GM18861 (cell line): Measurements from ENCODE around the gene MAMDC2.

Experiments
- ATAC-seq: cut with Tn5 transposase; IDR thresholded peaks from one replicate; pipeline ENCODE4 v1.9.1; 2021; ENCODE audit not compliant: unreplicated experiment

The MAMDC2 gene

DNA sequence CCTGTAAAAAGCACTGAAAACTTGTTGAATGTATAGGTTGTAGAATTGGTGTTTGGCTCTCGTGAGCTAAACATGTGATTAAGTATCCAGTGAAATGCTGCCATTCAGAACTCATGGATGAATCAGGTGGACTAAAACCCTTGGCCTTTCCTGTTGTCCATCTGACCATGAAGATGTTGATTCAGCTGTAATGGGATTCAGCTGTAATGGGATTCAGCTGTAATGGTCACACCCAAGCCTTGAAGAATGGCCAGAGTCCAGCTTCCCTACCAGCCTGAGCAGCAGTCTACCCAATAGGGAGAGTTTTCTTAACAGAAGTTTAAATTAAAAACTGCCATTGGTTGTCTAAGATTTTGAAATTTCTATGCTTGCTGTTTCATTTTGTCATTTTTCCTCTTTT, 18.1 kb downstream of the MAMDC2 start:
- ATAC-seq, result no peak

DNA sequence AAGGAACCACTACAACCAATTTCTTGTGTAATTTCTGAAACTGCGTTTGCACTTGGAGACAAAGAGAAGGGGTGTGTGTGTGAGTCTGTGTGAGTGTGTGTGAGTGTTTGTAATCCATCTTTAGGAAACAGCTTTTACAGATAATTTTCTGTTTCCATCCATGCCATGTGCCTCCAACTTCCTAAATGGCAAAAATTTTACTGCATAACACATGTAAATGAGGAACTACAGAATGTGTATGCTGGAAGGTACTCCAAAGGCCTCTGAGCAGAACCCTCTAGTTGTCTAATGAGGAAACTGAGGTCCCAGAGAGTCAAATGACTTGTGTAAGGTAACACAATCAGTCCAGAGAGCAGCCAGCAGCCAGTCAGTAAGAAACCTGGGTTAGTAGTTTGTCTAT, 20.8 kb downstream of the MAMDC2 start:
- no peak for ATAC-seq

DNA sequence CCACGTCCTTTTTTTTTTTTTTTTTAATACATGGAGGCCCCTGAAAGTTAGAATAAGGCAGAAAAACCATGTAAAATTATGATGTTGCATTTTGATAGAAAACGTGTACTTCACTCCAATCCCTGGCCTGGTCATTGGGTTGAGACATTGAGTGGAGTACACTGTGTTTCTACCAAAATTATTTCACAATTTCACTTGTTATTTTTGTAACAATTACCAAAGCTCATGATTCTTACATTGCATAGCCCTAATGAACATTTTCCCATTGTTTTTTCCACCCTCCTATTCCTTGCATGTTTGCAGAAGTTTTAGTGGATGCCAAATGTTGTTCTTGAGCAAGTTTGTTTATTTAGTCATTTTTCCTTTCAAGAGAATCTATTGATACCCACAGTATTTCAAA, 21.9 kb downstream of the MAMDC2 start:
- no peak for ATAC-seq

DNA sequence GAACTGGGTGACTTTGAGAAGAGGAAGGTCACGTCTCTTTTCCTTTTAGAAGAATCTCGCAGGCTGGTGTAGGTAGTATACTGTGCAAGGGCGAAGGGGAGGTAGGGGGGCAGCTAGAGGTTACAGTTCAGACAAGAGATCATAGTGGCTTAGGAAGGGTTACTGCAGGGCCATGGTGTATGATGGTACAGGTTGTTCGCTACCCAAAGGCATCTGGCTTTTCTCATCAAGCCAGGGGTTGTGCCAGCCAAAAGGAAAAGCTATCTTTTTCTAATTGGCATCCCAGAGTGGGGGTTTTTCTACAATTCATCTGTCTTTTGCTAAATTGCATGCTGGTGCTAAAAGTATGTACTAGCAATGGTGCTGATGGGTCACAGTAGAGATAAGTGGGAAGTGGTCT, 22.8 kb downstream of the MAMDC2 start:
- ATAC-seq, result no peak

DNA sequence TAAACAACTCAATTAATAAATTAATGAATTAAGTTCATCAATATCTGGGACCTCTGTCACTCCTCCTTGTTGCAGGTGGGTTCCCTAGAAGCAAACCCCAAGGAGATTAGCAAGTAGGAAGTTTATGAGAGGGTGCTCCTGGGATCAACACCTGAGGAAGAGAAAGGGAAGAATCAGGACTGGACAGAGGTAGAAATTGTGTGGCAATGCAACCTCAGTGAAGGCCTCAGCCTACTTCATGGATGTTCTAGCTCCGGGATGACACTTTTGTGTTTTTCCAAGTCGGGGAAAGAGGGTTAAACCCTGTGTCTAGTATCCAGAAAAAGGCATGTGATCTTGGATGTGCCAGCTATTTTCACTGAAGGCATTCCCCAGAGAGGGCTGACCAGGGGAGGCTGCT, 23.2 kb downstream of the MAMDC2 start:
- no peak for ATAC-seq

DNA sequence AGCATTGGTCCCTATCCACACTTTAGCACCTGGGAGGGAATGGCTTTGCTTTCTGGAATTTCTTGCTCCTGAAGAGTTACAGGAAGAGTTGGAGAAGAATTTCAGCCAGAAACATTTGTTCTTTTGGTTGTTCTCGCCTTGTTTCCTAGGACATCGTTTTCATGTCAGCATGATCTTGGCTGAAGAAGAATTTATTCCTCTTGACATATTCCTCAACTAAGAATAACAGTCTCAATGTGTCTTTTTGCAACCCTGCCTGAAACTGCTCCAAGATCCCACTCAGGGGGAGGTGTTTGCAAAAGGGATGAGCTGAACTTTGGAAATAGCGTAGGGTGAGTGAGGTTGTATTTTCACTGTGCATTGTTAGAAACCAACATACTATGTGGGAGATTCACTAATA, 26.1 kb downstream of the MAMDC2 start:
- no peak for ATAC-seq

DNA sequence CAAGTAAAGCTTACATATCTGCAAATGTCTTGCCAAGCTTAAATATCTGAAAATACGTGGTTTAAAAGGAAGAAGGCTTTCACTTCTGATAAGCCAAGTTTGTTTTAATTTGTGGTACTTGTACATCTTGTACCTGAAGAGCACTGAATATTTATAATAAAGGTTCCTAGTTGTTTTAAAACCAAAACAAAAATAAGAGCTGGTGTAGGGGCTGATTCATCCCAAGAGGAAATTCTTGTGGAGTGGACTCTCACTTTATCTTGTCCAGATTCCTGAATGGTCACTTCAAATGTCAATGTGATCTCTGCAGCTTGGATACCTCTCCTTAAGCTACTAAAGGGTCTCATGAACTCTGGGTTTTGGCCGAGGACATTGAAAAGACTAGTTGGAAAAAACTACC, 29.5 kb downstream of the MAMDC2 start:
- ATAC-seq, result no peak

DNA sequence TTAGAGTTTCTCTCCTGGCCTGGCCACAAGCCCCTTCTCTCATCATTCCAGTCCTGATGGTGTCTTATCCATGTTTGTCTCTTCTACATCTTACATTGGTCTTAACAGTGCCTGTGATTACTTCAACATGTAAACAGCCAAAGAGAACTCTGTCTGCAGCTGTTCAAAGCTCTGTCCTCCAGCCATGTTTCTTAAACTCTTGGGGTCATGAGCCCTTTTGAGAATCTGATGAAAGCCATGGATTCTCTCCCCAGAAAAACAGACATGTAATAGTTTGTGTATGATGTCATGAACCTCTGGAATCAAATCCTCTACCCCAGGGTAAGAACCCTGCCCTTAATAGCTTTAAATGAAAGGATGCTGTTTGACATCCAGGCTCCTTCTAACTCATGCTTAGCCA, 30.1 kb downstream of the MAMDC2 start:
- no peak for ATAC-seq

DNA sequence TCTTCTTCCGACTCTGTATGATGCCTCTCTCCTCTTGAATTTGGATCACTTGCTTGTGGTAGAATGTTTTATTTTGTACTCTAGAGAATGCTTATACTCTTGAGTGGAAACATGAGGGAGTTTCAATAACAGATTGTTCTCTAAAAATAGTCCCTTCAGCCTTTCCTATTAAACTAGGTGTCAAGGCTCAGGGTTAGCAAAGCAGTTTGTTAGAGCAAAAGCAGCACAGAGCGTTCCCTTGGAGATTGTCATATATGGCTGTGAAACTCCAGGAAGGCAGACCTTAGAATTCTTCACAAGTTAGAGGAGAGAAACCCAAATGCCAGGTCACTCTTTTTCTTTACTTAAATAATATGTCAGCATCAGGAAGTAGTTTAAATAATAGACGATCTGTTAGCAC, 33.0 kb downstream of the MAMDC2 start:
- no peak for ATAC-seq

DNA sequence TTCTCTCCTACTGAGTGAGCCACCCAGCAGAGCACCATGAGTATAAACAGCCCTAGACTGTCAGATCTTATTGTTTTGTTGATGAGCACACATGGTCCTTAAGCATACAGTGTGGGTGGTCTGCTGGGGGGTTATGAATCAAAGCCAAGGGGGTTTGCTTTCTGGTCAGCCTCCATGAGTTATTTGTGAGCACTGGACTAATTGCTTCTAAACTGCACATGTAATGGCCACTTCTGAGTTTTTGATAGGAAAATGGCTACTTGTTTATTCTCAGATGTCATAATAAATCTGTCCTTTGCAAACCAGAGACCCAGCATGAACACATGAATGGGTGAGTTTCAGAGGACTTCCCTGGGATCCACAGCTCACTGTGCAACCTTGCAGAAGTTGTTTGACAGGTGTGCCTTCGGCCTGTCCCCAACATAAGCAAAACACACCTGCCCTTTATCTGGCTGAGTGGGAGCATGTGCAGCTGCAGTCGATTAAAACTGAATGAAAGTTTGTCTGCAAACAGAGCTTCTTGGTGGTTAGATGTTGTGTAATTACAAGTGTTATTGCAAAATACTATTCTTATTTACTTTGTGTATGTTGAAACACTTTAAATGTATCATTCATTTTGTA, 35.9 kb downstream of the MAMDC2 start:
- no peak for ATAC-seq

DNA sequence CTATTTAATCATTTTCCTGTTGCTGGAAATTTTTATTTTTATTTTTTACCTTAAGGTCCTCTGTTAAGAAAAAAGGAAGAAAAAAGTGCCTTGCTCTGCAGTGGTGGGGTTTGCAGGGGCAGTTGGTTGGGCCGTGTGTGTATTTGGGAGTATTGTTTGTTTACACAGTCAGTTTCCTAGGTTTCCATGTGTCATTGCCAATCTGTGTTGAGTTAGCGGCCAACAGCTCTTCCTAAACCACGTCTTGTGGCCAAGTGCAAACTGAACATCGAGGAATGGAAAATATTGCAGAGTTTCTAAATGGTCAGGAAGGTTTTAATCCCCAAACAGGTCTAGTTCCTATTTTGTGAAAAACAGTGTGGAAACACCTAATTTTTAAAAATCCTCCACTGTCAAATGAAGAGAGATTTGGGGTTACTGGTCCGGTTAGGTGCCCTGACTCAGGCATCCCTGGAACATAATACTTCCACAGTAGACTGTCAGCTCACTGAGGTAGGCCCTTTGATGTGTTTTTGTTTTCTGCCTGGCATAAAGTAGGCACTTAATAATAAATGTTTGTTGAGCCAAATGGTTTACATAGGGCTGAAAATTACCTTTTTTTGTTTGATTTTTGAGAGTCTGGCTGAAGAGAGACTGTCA, 37.0 kb downstream of the MAMDC2 start:
- ATAC-seq, result no peak

DNA sequence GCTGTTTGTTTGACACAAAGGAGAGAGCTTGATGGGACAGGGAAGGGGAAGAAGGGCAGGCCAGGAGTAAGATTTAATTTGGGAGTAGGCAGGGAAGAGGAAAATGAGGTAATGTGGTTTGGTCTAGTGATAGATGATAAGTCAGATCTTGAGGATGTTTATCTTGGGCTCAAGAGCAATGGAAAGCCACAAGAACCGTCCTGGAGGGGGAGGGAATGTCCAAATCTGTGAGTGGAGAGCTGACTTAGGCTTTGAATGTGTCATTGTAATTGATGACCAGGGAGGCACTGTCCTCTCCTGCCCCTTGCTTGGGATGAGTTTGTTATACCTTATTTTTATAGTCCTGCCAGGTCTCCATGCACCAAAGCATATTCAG, 37.5 kb downstream of the MAMDC2 start:
- ATAC-seq, result no peak

DNA sequence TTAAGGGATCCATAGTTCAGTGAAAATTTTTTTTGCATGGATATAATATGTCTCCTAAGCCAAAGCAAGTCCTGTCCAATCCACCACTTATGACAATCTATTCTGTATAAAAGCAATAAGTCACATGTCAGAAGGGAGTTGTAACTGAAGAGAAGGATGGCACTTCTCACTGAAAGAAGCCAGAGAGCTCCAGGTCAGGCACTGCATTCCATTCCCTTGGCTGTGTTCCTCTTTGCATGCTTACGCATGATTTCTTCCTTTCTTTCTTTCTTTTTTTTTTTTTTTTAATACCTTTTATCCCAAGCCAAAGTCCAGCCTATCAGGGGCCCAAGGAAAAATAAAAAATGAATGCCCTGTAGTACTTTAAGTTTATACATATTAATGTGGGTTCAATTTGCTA, 39.8 kb downstream of the MAMDC2 start:
- ATAC-seq, result no peak

DNA sequence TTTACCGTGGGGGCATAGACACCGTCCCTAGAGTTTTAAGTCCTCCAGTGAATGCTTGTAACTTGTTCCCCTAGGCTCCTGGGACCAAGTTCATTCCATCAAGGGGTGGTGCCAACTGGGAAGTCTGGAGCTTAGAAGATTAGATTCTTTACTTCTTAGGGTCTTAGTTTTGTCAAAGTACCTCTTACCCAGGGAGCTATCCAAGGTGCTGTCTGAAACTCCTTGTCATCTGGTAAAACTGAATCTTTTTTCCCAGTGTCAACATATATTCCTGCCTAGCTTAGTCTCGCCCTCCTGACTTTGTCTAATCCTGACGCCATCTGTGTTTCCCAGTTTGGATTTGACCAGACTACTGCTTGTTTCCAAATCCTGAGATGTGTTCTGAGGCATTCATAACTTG, 41.6 kb downstream of the MAMDC2 start:
- no peak for ATAC-seq

DNA sequence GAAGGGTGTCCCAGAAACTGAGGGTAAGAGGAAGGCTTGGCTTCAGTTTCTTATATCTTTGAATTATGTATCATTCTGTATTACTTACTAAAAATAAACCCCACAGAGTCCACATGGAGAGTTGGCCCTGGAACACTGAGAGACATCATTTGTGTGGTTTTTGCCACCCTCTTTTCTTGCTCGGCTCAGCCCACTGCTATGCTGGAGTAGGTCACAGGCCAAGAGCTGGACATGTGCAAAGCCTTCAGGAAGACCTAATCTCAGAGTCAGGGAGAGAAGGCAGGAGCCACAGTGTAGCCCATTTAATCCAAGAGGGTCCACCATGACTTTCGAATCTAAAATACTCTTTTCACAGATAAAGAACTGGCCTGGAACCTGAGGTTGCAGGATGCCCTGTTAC, 47.5 kb downstream of the MAMDC2 start:
- ATAC-seq, result no peak

DNA sequence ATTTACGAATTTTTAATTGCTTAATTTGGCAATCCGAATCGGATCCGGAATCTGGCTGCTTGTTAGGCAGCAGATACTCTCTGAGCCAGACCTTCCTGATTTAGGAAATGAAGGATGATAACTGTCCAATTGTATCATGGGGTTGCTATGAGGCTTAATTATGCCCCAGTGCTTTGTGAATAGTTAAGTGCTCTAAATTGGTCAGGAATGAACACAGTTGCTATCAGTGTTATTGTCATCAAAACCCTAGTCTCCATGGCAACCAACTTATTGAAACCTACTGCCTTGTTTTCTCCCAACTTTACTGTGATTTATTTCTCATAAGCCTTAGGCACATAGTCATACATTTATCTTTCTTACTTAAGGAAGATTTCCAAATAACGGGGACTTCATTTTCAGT, 47.9 kb downstream of the MAMDC2 start:
- ATAC-seq, result no peak

DNA sequence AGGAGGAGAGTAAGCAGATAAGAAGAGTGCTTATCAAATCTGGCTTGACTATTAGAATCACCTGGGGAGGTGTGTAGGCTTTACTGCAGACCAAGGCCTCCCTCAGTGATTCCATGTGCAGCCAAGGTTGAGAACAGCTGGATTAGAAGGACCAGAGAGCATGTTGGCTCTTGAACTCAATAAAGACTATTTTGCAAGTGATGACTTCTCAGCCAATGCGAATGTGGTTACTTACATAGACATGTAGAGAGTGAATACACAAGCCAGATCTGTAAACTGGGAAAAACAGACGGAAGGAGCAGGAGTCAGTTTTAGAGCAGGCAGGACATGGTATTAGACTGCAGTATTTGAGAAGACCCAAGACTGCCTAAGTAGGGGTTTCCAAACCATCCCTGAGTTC, 48.5 kb downstream of the MAMDC2 start:
- ATAC-seq, result no peak

DNA sequence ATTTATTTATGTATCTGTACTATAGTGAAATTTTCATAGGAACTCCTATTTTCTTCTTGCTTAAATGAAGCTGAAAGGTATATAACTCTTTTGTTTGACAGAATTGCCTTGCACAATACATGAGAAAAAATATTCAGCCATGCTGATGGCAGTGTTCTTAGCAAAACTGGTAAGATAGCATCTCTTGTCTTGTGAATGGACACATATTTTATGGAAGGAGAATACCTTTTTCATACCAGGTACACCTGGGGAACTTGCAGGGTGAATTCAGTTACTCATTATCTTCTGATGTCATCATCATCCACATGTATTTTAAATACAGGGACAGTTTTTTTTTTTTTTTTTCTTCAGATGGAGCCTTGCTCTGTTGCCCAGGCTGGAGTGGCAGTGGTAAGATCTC, 49.4 kb downstream of the MAMDC2 start:
- no peak for ATAC-seq

DNA sequence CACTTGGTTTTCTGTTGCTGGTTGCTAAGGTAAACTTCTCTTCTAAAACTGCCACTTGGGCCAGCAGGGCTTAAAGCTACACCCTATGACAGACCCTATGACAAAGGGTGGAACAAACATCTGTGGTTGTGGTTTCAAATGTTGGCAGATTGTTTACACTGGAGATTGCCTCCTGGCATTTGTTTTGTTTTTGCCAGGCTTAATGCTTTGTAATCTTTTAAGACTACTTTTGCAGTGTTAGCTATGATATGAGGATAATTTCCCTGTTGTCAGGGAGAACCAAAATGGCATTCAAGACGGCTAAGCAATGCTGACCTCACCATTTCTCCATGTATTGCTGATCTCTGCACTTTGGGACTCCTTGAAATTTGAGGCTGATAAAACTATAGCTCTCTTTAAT, 50.3 kb downstream of the MAMDC2 start:
- ATAC-seq, result no peak

DNA sequence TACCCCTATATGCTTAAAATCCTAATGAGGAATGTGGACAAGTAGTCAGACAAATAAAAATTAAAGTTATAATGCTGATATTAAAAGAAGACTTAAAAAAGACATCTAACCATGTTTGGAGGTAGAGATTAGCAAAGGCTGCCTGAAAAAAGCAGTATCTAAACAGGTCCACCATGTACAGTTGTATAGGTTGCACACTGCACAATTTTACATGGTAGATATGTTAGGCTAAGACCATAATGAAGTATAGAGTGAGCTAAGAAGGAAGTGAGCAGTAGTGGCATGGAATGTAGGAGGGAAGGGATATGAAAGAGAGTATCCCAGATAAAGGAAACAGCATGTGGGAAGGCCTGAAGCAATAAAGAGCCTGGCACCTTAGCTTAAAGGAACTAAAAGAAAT, 51.1 kb downstream of the MAMDC2 start:
- ATAC-seq, result no peak

DNA sequence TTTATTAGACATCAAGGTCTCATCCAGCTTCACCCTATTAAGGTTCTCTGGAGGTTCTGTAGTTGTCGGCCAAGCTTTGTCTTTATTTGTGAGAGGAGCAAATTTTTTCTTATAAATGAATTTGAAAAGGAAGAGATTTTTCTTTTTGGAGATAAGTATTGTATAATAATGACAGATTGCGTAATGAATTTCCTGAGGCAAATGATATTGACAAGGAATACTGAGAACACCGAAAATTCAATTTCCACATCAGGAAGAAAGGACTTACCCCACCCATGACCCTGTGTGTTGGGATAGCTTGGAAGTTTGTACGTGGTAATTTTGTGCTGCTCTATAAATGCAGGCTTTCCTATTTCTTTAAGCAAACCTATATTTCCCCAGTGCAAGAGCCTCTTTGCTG, 53.5 kb downstream of the MAMDC2 start:
- ATAC-seq, result no peak

DNA sequence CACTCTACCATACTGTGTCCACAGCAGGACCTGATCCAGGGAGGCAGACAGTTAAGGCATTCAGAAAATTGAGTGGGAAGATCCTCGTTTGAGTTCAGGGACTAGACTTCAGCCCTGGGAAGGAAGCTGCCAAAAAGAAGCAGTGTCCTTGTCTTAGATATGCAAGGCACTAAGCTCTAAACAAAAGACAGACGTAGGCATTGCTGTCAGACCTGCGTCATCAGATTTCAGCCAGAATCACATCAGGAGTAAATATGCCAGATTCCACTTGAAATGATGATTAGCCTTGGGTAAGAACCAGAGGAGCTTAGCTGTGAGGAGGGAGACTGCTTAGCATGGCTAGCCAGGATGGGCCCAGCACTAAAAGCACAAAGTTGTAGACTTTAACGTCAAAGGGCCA, 56.7 kb downstream of the MAMDC2 start:
- no peak for ATAC-seq

DNA sequence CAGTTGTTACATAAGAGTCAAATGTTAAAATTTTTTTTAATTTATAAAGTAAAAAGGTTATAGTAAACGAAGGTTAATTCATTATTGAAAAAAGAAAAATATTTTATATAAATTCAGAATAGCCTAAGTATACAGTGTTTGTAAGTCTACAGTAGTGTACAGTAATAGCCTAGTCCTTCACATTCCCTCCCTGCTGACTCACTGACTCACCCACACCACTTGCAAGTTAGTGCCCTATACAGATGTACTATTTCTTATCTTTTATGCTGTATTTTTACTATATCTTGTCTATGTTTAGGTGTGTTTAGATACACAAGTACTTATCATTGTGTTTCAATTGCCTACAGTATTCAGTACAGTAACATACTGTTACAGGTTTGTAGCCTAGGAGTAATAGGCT, 57.6 kb downstream of the MAMDC2 start:
- no peak for ATAC-seq
